ENCODE data around the gene CMPK1.
"Not testable (repeated sequence)": the region's sequence is repeated elsewhere in the genome, so short reads cannot be mapped to it uniquely, and the experiment has no call there.

Gene CMPK1

GRCh38 chr1:47333578-47333921 is at the start of gene CMPK1:
TSS of gene CMPK1 (plus strand) at chr1:47333790. CDS start at chr1:47333946, 156 bp downstream.
- DNase-seq (ENCODE audit: low spot score) = peak; percentile 85

- not testable (repeated sequence) for DNase-seq (ENCODE audit: low spot score)
Measured at GRCh38 chr1:47288116-47288515, 45.5 kb upstream of the CMPK1 start.

- not testable (repeated sequence) for DNase-seq (ENCODE audit: low spot score)
Measured at GRCh38 chr1:47294863-47295262, 38.7 kb upstream of the CMPK1 start.

- no peak for DNase-seq (ENCODE audit: low spot score)
Measured at GRCh38 chr1:47295579-47295978, 38.0 kb upstream of the CMPK1 start.

- no peak for DNase-seq (ENCODE audit: low spot score)
Measured at GRCh38 chr1:47298025-47298699, 35.4 kb upstream of the CMPK1 start.

- no peak for DNase-seq (ENCODE audit: low spot score)
Measured at GRCh38 chr1:47302472-47302871, 31.1 kb upstream of the CMPK1 start.

GRCh38 chr1:47309427-47309826 is 24.2 kb upstream of the CMPK1 start:
- DNase-seq (ENCODE audit: low spot score) = no peak

GRCh38 chr1:47313915-47314664 is 19.5 kb upstream of the CMPK1 start, which contains the start of gene STIL:
TSS of gene STIL (minus strand) at chr1:47314147. CDS start at chr1:47310319, 3,828 bp downstream.
- peak; percentile 99 for DNase-seq (ENCODE audit: low spot score)

GRCh38 chr1:47317841-47318240 is 15.7 kb upstream of the CMPK1 start:
- DNase-seq (ENCODE audit: low spot score) = no peak

- not testable (repeated sequence) for DNase-seq (ENCODE audit: low spot score)
Measured at GRCh38 chr1:47319968-47320367, 13.6 kb upstream of the CMPK1 start.

GRCh38 chr1:47323599-47324031 is 10.0 kb upstream of the CMPK1 start:
- DNase-seq (ENCODE audit: low spot score) = no peak

- DNase-seq (ENCODE audit: low spot score) = no peak
Measured at GRCh38 chr1:47324682-47325081, 8.9 kb upstream of the CMPK1 start.

GRCh38 chr1:47325528-47325927 is 8.1 kb upstream of the CMPK1 start:
- DNase-seq (ENCODE audit: low spot score) = no peak

GRCh38 chr1:47326271-47326670 is 7.3 kb upstream of the CMPK1 start:
- DNase-seq (ENCODE audit: low spot score) = no peak

- DNase-seq (ENCODE audit: low spot score) = no peak
Measured at GRCh38 chr1:47328992-47329391, 4.6 kb upstream of the CMPK1 start.

GRCh38 chr1:47330212-47330611 is 3.4 kb upstream of the CMPK1 start:
- no peak for DNase-seq (ENCODE audit: low spot score)

- no peak for DNase-seq (ENCODE audit: low spot score)
Measured at GRCh38 chr1:47331875-47332274, 1.7 kb upstream of the CMPK1 start.

GRCh38 chr1:47332779-47333577 is 612 bp upstream of the CMPK1 start:
- DNase-seq (ENCODE audit: low spot score) = no peak

- peak; percentile 88 for DNase-seq (ENCODE audit: low spot score)
Measured at GRCh38 chr1:47333922-47334764, 553 bp downstream of the CMPK1 start.

- DNase-seq (ENCODE audit: low spot score) = no peak
Measured at GRCh38 chr1:47334765-47335435, 1.3 kb downstream of the CMPK1 start.

GRCh38 chr1:47337350-47337749 is 3.8 kb downstream of the CMPK1 start:
- no peak for DNase-seq (ENCODE audit: low spot score)
